ENCODE data around the gene SEL1L3. TPM values are rescaled to one million over a fixed set of nuclear protein-coding genes. Genes with fewer than 3 reads are reported as not detected.

Gene SEL1L3
- total RNA-seq, 3 donors from 2014 or later (not counting 1 experiment from before 2014, with no cell fraction given), result 45.4 to 61.0 (median 45.7) TPM

DNA sequence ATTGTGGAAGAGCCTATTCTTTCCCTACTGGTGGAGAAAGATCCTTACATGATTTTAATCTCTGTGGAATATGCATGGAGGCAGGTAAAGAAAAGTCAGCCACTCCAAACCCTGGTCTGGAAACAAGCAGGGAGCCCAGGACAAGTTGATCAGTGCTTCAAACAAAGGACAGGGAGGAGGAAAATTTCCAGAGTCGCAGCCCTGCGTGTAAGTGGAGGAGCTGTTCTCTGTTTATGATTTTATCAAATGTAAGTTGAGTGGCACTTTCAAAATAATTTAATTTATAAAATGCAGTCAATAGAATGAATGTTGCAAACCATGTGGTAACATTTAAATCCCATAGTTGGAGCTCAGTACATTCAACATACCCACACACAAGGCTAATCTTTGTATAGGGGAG is 150.2 kb downstream of the SEL1L3 start:
- Mint-ChIP-seq H3K4me3 (no peak overlapping the region), H3K36me3 (no peaks in the 10 kb centered on the region), H3K4me1 (no peaks in the 10 kb centered on the region), H3K9me3 (peaks cover 2 to 3% of the 10 kb centered on the region in 2 donors), H3K27ac (no peak overlapping the region), H3K27me3 (ENCODE audit: low read depth in 2 of 2) (peaks cover 0 to 2% of the 10 kb centered on the region in 2 donors)
- Histone ChIP-seq H3K27ac (ENCODE audit: low read length) (no peak overlapping the region), H3K36me3 (ENCODE audit: control insufficient read depth, insufficient read depth, low read length) (no peaks in the 10 kb centered on the region), H3K9me3 (ENCODE audit: control insufficient read depth, insufficient read depth, low read length) (no peaks in the 10 kb centered on the region), H3K4me1 (ENCODE audit: control insufficient read depth, insufficient read depth, low read length) (no peaks in the 10 kb centered on the region), H3K27me3 (ENCODE audit: control insufficient read depth, insufficient read depth, low read length) (no peaks in the 10 kb centered on the region), H3K4me3 (ENCODE audit: low read length) (no peak overlapping the region)
- WGBS (ENCODE audit: insufficient coverage), result 100% methylated on average over 2 of the region's 2 CpGs
- ATAC-seq (no peak), DNase-seq (no peak)
- intact Hi-C loops (cut with micrococcal nuclease), result no loop called here
- TF ChIP-seq, protein P1, sequence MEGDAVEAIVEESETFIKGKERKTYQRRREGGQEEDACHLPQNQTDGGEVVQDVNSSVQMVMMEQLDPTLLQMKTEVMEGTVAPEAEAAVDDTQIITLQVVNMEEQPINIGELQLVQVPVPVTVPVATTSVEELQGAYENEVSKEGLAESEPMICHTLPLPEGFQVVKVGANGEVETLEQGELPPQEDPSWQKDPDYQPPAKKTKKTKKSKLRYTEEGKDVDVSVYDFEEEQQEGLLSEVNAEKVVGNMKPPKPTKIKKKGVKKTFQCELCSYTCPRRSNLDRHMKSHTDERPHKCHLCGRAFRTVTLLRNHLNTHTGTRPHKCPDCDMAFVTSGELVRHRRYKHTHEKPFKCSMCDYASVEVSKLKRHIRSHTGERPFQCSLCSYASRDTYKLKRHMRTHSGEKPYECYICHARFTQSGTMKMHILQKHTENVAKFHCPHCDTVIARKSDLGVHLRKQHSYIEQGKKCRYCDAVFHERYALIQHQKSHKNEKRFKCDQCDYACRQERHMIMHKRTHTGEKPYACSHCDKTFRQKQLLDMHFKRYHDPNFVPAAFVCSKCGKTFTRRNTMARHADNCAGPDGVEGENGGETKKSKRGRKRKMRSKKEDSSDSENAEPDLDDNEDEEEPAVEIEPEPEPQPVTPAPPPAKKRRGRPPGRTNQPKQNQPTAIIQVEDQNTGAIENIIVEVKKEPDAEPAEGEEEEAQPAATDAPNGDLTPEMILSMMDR (IDR thresholded peaks at IDR 0.05), result no peak

DNA sequence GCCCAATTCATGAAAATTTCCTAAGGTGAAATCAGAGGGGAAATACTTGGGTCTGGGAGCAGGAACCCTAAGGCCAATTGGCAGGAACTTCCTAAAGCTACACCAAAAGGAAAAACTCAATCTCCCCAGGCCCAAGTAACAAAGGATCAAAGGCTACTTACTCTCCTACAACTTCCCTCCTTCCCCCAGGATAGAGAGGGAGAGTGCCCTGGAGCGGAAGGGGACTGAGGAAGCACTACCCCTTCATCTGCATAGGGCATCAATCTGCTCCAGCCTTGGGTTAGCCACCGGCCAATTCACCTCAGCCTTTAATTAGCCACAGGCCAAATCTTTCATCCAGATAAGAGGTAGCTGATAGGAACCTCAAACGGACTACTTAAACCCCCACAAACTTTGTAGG is 152.2 kb downstream of the SEL1L3 start:
- TF ChIP-seq, protein P1 (IDR thresholded peaks at IDR 0.05), result no peak
- H3K4me1 Mint-ChIP-seq, result no peaks in the 10 kb centered on the region
- intact Hi-C loops (cut with micrococcal nuclease), result no loop called here
- DNase-seq, result no peak
- Histone ChIP-seq H3K4me3 (ENCODE audit: low read length) (no peak overlapping the region), H3K36me3 (ENCODE audit: control insufficient read depth, insufficient read depth, low read length) (no peaks in the 10 kb centered on the region), H3K27ac (ENCODE audit: low read length) (no peak overlapping the region), H3K4me1 (ENCODE audit: control insufficient read depth, insufficient read depth, low read length) (no peaks in the 10 kb centered on the region), H3K9me3 (ENCODE audit: control insufficient read depth, insufficient read depth, low read length) (no peaks in the 10 kb centered on the region), H3K27me3 (ENCODE audit: control insufficient read depth, insufficient read depth, low read length) (no peaks in the 10 kb centered on the region)
- no peak overlapping the region for H3K27ac Mint-ChIP-seq
- ATAC-seq, result no peak
- H3K9me3 Mint-ChIP-seq, result peaks cover 2 to 3% of the 10 kb centered on the region in 2 donors
- H3K4me3 Mint-ChIP-seq, result no peak overlapping the region
- 71% methylated on average over 3 of the region's 3 CpGs for WGBS (ENCODE audit: insufficient coverage)
- no peaks in the 10 kb centered on the region for H3K36me3 Mint-ChIP-seq
- peaks cover 0 to 2% of the 10 kb centered on the region in 2 donors for H3K27me3 Mint-ChIP-seq (ENCODE audit: low read depth in 2 of 2)

DNA sequence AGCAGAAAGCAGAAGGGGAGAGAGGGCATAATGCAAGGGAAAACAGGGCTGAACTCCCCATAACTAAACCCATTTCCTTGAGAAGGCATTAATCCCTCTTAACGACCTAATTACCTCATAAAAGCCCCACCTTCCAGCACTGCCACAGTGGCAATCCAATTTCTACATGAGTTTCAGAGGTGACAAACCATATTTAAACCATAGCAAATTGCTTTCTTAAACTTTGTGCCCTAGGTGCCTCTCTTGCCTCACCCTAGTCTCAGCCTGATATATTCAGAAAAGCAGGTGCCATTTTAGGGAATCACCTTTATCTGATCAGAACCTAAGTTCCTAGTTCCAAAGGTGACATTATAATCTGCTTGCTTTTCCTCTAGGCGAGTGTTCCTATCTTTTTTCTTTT is 158.3 kb downstream of the SEL1L3 start:
- ATAC-seq (no peak), DNase-seq (no peak)
- H3K27ac ChIP-seq (ENCODE audit: low read length), result no peak overlapping the region
- WGBS (ENCODE audit: insufficient coverage), result 75% methylated on average over 2 of the region's 2 CpGs
- Mint-ChIP-seq H3K9me3 (peaks cover 2 to 3% of the 10 kb centered on the region in 2 donors), H3K36me3 (no peaks in the 10 kb centered on the region), H3K27me3 (ENCODE audit: low read depth in 2 of 2) (peaks cover 0 to 6% of the 10 kb centered on the region in 2 donors), H3K4me3 (no peak overlapping the region), H3K27ac (no peak overlapping the region), H3K4me1 (peaks cover 0 to 6% of the 10 kb centered on the region in 2 donors)
- TF ChIP-seq, protein P1 (IDR thresholded peaks at IDR 0.05), result no peak
- H3K9me3 ChIP-seq (ENCODE audit: control insufficient read depth, insufficient read depth, low read length), result no peaks in the 10 kb centered on the region
- intact Hi-C loops (cut with micrococcal nuclease), result no loop called here
- no peaks in the 10 kb centered on the region for H3K4me1 ChIP-seq (ENCODE audit: control insufficient read depth, insufficient read depth, low read length)
- no peak overlapping the region for H3K4me3 ChIP-seq (ENCODE audit: low read length)
- H3K36me3 ChIP-seq (ENCODE audit: control insufficient read depth, insufficient read depth, low read length), result no peaks in the 10 kb centered on the region
- H3K27me3 ChIP-seq (ENCODE audit: control insufficient read depth, insufficient read depth, low read length), result no peaks in the 10 kb centered on the region

DNA sequence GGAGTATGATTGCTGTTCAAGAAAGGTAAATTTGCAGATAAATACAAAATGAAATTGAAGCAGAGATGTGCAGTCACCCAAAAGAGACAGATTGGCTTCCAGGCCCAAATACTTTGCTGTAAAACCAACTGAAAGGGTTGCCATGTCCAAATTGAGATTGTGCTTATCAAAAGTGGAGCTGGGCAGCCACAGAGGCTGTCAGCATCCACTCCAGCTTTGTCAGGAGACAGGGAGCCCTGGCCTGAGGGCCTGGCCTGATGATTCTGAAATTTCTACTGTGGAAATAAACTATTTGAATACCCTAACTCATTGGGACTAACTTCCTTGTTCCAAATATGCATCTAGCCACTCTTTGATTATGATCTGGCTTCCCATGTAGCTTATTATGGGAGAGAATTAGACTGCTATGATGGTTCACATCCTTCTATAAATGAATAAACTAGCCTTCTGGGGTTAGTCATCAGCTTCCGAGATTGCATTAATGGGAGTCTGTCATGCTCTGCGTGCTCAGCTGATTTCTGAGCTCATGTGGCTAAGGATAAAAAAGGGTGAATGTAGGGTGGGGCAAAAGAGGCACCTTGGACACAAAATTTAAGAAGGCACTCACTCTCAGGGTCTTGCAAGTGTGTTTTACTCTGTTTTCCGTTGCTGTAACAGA is 158.9 kb downstream of the SEL1L3 start:
- Histone ChIP-seq H3K27ac (ENCODE audit: low read length) (no peak overlapping the region), H3K9me3 (ENCODE audit: control insufficient read depth, insufficient read depth, low read length) (no peaks in the 10 kb centered on the region), H3K36me3 (ENCODE audit: control insufficient read depth, insufficient read depth, low read length) (no peaks in the 10 kb centered on the region), H3K4me1 (ENCODE audit: control insufficient read depth, insufficient read depth, low read length) (no peaks in the 10 kb centered on the region), H3K4me3 (ENCODE audit: low read length) (no peak overlapping the region), H3K27me3 (ENCODE audit: control insufficient read depth, insufficient read depth, low read length) (no peaks in the 10 kb centered on the region)
- Mint-ChIP-seq H3K4me3 (no peak overlapping the region), H3K9me3 (no peaks in the 10 kb centered on the region), H3K27ac (no peak overlapping the region), H3K36me3 (no peaks in the 10 kb centered on the region), H3K27me3 (ENCODE audit: low read depth in 2 of 2) (peaks cover 0 to 6% of the 10 kb centered on the region in 2 donors), H3K4me1 (peaks cover 0 to 6% of the 10 kb centered on the region in 2 donors)
- intact Hi-C loops (cut with micrococcal nuclease), result no loop called here
- no peak for DNase-seq
- ATAC-seq, result no peak
- TF ChIP-seq, protein P1 (IDR thresholded peaks at IDR 0.05), result no peak
- 85% methylated on average over 3 of the region's 3 CpGs for WGBS (ENCODE audit: insufficient coverage)

Measured in natural killer cell (primary cell).